UCSD-AML1 (cell line): ENCODE data around the gene FHOD3.
A peak's percentile ranks its signal among the peaks of the same experiment; 100 is the strongest.
"Not testable (repeated sequence)": the region's sequence is repeated elsewhere in the genome, so short reads cannot be mapped to it uniquely, and the experiment has no call there.

Experiments used
- DNase-seq: peaks from one replicate; lab custom pipeline; 2025; ENCODE audit not compliant: unreplicated experiment; lab: John Stamatoyannopoulos, UW

Gene FHOD3

GRCh38 chr18:36441426-36442240 is 144.1 kb downstream of the FHOD3 start:
- DNase-seq = no peak

GRCh38 chr18:36442717-36443116 is 145.2 kb downstream of the FHOD3 start:
- no peak for DNase-seq

DNA sequence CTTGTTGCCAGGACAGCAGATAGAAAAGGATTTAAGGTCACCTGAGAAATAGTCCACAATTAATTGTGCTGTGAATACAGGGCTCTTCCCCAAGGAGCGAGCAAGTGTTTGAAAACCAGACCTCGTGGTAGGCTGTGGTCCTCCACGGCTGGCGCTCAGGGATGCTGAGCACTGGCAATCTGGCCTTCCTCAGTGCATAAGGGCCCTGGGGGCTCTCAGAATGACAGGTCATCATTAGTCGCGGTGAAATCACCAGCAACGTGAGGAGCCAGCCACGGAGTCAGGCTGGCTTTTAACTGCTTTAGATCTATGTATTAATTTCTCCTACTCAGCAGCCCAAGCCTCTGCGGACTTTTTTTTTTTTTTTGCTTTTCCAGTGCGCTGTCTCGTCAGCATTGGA is 148.5 kb downstream of the FHOD3 start:
- no peak for DNase-seq

DNA sequence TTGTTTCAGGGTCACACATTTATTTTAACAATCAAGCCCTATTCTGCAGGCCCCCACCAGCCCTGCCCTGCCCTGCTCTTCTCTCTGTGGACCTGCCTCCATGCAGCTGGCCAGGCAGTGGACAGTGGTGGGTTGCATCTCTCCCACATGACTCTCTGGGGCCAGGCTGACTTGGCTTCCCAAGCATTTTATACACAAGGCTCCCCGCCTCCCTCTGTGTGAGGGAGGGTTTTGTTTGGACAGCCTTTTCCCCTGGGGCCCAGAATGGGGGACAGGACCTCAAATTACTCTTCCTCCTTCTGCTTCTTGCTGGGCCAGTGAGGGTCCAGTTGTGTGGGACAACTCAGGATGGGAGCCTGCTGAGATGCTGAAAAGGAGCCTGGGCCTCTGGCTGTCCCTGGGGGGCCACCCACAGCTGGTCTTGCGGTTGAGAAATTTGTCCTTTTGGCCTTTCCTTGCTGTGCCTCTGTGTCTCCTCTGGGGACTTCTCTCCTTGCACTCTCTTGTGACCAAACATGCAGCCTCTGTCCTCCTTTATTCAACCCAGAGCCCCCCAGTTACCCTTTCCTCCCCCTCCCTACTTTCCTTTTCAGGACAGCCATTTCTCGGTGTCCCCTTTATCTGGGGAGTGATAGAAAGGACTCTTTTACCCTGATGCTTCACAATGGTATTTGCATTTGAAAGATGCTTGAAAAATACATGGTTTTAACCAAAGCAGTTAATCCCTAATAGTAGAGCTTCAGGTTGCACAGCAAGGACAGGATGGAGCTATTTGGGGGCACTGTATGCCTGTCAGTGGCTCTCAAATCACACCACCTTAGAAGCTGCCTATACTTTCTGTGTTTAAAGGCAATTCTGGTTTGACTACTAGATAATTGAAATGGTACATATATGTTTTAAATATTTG is 151.1 kb downstream of the FHOD3 start:
- no peak for DNase-seq

GRCh38 chr18:36449451-36449850 is 151.9 kb downstream of the FHOD3 start:
- DNase-seq = no peak

DNA sequence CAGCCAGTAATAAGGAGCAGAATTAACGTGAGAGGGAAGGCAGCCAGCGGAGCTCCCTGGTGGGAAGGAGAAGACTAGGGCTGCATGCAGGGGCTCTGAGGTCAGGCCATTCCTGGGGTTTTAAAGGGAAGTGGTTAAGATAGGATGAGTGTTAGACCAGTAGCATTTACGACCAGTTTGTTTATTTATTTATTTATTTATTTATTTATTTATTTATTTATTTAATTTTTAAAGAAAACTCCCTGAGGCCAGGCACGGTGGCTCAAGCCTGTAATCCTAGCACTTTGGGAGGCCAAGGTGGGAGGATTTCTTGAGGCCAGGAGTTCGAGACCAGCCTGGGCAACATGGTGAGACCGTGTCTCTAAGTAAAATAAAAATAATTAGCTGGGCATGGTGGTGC is 152.8 kb downstream of the FHOD3 start:
- no peak for DNase-seq

DNA sequence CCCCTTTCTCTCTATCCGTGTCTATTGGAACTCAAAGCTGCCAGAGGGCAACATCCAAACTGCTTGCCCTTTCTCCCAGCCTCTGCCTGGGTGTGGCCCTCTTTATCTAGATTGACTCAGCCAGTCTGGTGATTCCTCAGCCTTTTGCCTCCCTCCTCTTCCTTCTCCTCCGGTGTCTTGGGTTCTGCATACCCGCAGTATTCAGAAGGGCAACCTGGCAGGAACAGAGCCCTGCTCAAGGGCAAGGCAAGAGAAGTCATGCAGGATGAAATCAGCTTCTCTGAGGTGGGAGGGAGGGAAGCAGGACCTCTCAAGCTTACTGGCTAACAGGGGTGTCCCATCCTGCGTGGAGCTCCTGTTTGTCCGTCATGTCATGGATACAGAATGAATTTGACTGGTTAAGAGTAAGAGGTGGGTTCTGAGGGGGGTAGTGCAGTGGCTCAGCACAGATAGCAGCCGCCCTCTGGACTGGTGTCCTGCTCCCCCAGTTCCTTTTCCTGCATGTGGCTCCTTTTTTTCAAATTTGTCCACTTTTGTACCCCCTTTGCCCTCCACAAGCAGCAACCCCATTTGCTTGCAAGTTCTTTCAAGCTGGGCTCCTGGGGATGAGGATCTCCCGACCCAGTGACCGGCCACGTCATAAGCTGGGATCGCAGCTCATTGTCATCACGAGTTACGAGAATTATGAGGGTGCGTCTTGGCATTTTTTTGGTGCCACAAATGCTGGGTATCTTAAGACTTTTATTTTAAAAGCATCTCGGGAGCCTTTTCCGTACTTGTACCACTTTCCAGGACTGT is 154.1 kb downstream of the FHOD3 start:
- DNase-seq = no peak

- no peak for DNase-seq
Observed at GRCh38 chr18:36454245-36454644, 156.7 kb downstream of the FHOD3 start.

GRCh38 chr18:36454848-36455458 is 157.4 kb downstream of the FHOD3 start:
- no peak for DNase-seq

- DNase-seq = no peak
Observed at GRCh38 chr18:36455931-36456330, 158.4 kb downstream of the FHOD3 start.

GRCh38 chr18:36456622-36457021 is 159.1 kb downstream of the FHOD3 start:
- no peak for DNase-seq

GRCh38 chr18:36457683-36458082 is 160.2 kb downstream of the FHOD3 start:
- DNase-seq = no peak

DNA sequence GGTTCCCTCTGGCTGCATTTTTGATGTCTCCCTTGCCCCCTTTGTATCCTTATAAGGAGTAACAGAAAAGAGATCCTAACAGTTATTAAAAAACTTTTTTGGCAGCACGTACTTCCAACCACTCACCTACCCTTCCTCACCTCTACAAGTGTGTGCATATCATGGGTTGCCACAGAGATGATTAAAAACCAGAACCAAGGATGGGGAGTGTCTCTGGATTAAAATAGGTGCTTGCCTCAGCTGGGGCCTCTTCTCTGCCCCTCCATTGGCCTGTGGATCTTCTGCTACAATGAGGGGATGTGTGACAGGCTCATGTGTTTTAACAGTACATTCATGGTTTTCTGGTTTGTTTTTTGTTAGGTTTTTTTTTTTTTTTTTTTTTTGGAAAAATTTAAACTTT is 160.8 kb downstream of the FHOD3 start:
- DNase-seq = no peak

- peak; percentile 32 for DNase-seq
Observed at GRCh38 chr18:36459203-36459602, 161.7 kb downstream of the FHOD3 start.

GRCh38 chr18:36459786-36460185 is 162.3 kb downstream of the FHOD3 start:
- no peak for DNase-seq

GRCh38 chr18:36460324-36460850 is 162.9 kb downstream of the FHOD3 start:
- no peak for DNase-seq

DNA sequence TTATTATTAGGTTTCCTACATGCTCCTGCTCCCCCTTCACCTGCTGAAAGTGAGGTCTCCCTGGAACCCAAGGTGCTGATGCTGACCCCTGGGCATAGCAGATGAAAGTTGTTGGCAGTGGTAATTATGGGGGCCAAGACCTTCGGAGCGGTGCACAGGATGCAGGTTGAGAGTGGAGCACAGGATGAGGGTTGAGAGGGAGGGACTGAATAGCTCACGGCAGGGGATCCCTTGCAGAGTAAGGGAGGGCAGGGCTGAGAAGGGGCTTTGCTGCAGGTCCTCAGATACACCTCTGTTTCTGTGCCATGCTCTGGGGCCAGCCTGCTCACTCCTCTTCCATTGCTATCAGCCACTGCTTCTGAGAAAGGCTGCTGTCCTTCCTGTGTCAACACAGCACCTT is 163.3 kb downstream of the FHOD3 start:
- no peak for DNase-seq

DNA sequence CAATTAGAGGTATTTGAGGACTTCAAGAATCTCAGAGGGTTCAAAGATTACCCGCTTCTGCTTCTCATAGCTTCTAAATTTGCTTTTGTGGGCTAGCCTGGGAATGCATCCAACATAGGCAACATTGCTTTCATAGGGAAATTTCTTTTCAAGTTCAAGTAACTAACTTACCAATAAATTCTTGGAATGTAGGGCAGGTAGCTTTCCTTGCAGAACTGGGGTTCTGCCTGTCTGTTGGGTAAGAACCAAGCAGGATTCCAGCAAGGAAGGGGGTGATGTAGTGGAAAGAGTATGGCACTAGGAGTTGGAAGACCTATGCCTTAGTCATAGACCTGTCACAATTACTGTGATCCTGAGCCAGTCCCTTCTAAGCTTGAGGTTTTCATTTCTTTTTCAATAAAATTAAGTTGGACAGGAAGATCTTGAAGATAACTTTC is 164.1 kb downstream of the FHOD3 start:
- DNase-seq = no peak

DNA sequence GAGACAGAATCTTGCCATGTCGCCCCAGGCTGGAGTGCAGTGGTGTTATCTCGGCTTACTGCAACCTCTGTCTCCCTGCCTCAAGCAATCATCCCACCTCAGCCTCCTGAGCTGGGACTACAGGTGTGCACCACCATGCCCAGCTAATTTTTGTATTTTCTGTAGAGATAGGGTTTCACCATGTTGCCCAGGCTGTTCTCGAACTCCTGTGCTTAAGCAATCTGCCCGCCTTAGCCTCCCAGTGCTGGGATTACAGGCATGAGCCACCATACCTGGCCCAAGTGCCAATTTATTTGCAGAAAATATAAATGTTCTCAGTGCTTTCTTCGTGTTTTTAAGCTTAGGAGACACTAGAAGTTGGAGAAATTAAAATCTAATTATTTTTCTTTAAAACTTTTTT is 166.0 kb downstream of the FHOD3 start:
- DNase-seq = not testable (repeated sequence)

DNA sequence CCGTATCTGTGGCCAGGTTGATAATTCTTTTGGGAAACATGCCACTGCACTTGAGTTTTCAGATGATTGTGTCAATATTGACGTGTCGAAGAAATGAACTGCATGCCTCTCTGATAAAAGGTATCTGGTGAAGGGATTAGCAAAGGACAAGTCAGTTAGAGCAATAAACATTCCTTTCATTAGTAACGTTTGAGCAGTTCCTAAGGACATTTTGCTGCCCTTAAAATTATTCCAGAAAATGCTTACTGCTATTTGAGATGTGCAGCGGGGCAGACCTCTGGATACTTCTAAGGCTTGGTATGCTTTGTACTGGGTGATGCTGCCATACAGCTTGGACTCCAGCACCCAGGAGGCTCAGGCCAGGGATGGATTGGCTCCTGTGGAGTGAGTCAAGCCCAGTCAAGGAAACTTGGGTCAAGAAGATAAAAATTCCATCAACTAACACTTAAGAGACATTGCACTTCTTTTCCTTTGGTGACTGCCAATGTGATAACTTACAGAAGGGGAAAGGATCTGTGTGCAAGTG is 166.7 kb downstream of the FHOD3 start:
- no peak for DNase-seq
